Spleen (tissue), 11 donors: Measurements from ENCODE around the gene ITIH1. TPM values are rescaled to one million over a fixed set of nuclear protein-coding genes. Genes with fewer than 3 reads are reported as not detected.

Source experiments
- DNase-seq: peaks from one replicate; pipeline ENCODE4 v3.0.0-alpha.2; 2020
- H3K27ac ChIP-seq, 8 donors: fragments of 200-600 bp; sonication (generic) in 7 of 8; 1 replicate in 4 of 8; 2 replicates in 4 of 8; pipeline versions ENCODE4 v1.5.0 to v1.8.0; 2016 to 2021; ENCODE audit warnings: inconsistent platforms in 4 of 8, mild to moderate bottlenecking in 4 of 8, moderate library complexity in 1 of 8
- H3K27me3 ChIP-seq, 7 donors: fragments of 200-600 bp; sonication (generic) in 6 of 7; replicated peaks in 1 of 7; 1 replicate in 4 of 7; 2 replicates in 3 of 7; pipeline versions ENCODE4 v1.5.0 to v1.8.0; 2016 to 2021; ENCODE audit warnings: inconsistent platforms in 3 of 7, mild to moderate bottlenecking in 1 of 7
- H3K36me3 ChIP-seq, 6 donors: fragments of 200-600 bp; sonication (generic) in 5 of 6; 1 replicate in 4 of 6; 2 replicates in 2 of 6; pipeline versions ENCODE4 v1.5.0 to v1.8.0; 2016 to 2021; ENCODE audit warnings: inconsistent platforms in 2 of 6
- H3K4me1 ChIP-seq, 6 donors: fragments of 200-600 bp; sonication (generic) in 5 of 6; 1 replicate in 3 of 6; 2 replicates in 3 of 6; pipeline versions ENCODE4 v1.5.0 to v1.8.0; 2016 to 2021; ENCODE audit warnings: inconsistent platforms in 3 of 6
- H3K4me3 ChIP-seq, 8 donors: fragments of 200-600 bp; sonication (generic) in 7 of 8; 1 replicate in 4 of 8; 2 replicates in 4 of 8; pipeline versions ENCODE4 v1.5.0 to v1.8.0; 2016 to 2021; ENCODE audit warnings: inconsistent platforms in 4 of 8, mild to moderate bottlenecking in 4 of 8, moderate library complexity in 2 of 8
- H3K9me3 ChIP-seq, 8 donors: fragments of 200-600 bp; sonication (generic) in 7 of 8; 1 replicate in 4 of 8; 2 replicates in 4 of 8; pipeline versions ENCODE4 v1.5.0 to v1.8.0; 2016 to 2021; ENCODE audit warnings: inconsistent platforms in 4 of 8
- CTCF ChIP-seq, 11 experiments: fragments of 200-600 bp in 7 of 11; fragments of 450-650 bp in 4 of 11; sonication (generic) in 4 of 11; IDR thresholded peaks in 8 of 11; conservative IDR thresholded peaks in 3 of 11; 1 replicate in 7 of 11; 2 replicates in 4 of 11; pipeline versions ENCODE4 v1.4.0 to v1.8.0; 2016 to 2021; ENCODE audit warnings: antibody characterized with exemption in 11 of 11, inconsistent platforms in 4 of 11, mild to moderate bottlenecking in 1 of 11
- POLR2A ChIP-seq, 3 donors: fragments of 450-650 bp; IDR thresholded peaks; one replicate each; pipeline ENCODE4 v1.5.1; 2017; ENCODE audit warnings: antibody characterized with exemption in 3 of 3, mild to moderate bottlenecking in 1 of 3
- POLR2AphosphoS5 ChIP-seq, 3 donors: sonication (generic); formaldehyde crosslinking; IDR thresholded peaks; one replicate each; pipeline ENCODE4 v1.5.1; 2017; ENCODE audit warnings: antibody characterized with exemption in 3 of 3
- WGBS, 5 donors: extraction: QIAGEN DNeasy Blood & Tissue Kit in 3 of 5; methylation state at CpG; one replicate each; pipeline versions ENCODE4 v1.1.5 to v1.1.7; 2013 to 2018; 5-methylcytosine and 5-hydroxymethylcytosine counted together
- intact Hi-C: fragments of 100-400 bp; cut with DNase I; formaldehyde crosslinking; loops from one replicate; pipeline ENCODE4 v1.15.0; 2023; ENCODE audit warnings: low total_unique reads
- polyA plus RNA-seq, 3 donors: library from polyadenylated mRNA; stranded (reverse); fragments of 200-250 nt; gene quantifications; one replicate each; pipeline ENCODE4 v1.2.1, GENCODE V29; 2013
- total RNA-seq, 7 donors: library from RNA; depleted of rRNA in 3 of 7; stranded (reverse); fragments of >200 nt in 3 of 7; fragmentation: NEBNext Ultra II Directional in 4 of 7; extraction: Animal tissue kit (Norgen Biotek cat#: 25700) in 4 of 7; gene quantifications; one replicate each; pipeline versions ENCODE4 v1.1.0 to v1.2.1, GENCODE V29; 2016 to 2021
- donor health status: healthy with polysubstance abuse.
- donor health status: DM: no; HTN: no; CAD: no; lungs with moderate emphysema.
- donor health status: DM: no; HTN: no; CAD: no.
- donor health status: Bipolar disorder and iron deficiency.
- donor health status: healthy.
- donor health status: DM: no; HTN: no; CAD: no.
- donor health status: DM: yes; HTN: yes; CAD: no.

The ITIH1 gene
- total and polyA plus RNA-seq, 10 donors = 0.65 to 11.4 (median 2.6) TPM

DNA sequence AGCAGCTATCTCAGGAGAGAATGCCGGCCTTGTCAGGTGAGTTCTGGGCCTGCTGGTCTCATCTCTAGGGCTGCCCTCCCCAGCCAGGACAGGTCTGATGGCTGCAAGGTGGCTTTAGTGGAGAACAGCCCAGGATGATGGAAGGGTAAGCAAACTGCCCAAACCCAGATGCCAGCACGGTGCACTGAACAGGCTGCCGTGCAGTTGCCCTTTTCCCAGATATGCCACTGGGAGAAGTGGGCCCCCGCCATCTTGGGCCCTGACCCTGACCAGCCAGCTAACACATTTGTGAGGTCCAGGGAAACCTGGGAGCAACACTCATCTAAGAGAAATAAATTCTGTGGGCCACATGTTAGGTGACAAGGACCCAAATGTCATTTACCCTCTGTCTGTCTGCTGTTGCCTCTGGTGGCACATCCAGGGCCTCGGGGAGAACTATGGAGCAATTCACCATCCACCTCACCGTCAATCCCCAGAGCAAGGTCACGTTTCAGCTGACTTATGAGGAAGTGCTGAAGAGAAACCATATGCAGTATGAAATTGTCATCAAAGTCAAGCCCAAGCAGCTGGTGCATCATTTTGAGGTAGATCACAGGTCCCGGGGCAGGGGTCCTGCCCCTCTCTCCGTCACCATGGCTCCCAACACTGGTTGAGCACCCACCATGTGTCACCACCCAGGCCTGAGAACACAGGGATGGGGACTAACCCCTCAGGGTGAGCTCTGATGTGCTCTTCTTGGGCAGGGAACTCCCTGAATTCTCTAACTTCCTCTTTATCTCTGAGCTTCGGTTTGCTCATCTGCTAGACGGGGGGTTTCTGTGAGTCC is 1.8 kb downstream of the ITIH1 start:
- Histone ChIP-seq H3K9me3 (no peaks in the 10 kb centered on the region), H3K27me3 (no peaks in the 10 kb centered on the region), H3K4me3 (no peak overlapping the region), H3K27ac (peak overlapping the region in 6 of 8 donors; percentile 34 to 80 (median 55)), H3K36me3 (no peaks in the 10 kb centered on the region), H3K4me1 (peaks cover 0 to 13% (median 7%) of the 10 kb centered on the region in 6 donors)
- 52 to 65% (median 56%) methylated on average over 6 to 11 of the region's 11 CpGs for WGBS, 5 donors
- intact Hi-C loops = no loop called here
- no peak for TF ChIP-seq CTCF (IDR thresholded peaks at IDR 0.05 in 8 of 11, conservative IDR thresholded peaks at IDR 0.05 in 3 of 11)
- no peak for TF ChIP-seq POLR2AphosphoS5 (IDR thresholded peaks at IDR 0.05)
- no peak for TF ChIP-seq POLR2A (IDR thresholded peaks at IDR 0.05)
- DNase-seq = peak; percentile 73

GRCh38 chr3:52779837-52780585 is 2.6 kb downstream of the ITIH1 start:
- Histone ChIP-seq H3K4me1 (peaks cover 0 to 13% (median 7%) of the 10 kb centered on the region in 6 donors), H3K36me3 (no peaks in the 10 kb centered on the region), H3K27me3 (no peaks in the 10 kb centered on the region), H3K4me3 (no peak overlapping the region), H3K9me3 (no peaks in the 10 kb centered on the region), H3K27ac (peak overlapping the region in 4 of 8 donors; percentile 51 to 80 (median 60))
- TF ChIP-seq POLR2AphosphoS5 (IDR thresholded peaks at IDR 0.05) = no peak
- no peak for TF ChIP-seq CTCF (IDR thresholded peaks at IDR 0.05 in 8 of 11, conservative IDR thresholded peaks at IDR 0.05 in 3 of 11)
- TF ChIP-seq POLR2A (IDR thresholded peaks at IDR 0.05) = no peak
- WGBS, 5 donors = 75 to 86% (median 80%) methylated on average over 8 of the region's 8 CpGs
- no peak for DNase-seq
- intact Hi-C loops = no loop called here

DNA sequence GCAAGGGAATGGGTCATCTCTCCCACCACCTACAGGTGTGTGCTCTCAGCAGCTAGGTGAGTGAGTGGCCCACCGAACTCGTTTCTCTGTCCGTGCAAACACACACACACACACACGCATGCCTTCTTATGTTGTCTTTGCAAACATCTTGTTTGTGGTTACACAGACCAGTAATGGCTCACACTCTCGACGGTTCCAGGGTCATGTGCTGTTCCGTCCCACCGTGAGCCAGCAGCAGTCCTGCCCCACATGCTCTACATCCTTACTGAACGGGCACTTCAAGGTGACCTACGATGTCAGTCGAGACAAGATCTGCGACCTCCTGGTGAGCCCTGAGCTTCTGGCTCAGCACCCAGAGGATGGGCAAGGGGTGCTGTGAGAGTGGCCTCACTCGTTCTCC is 4.3 kb downstream of the ITIH1 start:
- no peaks in the 10 kb centered on the region for H3K36me3 ChIP-seq
- H3K4me1 ChIP-seq = peaks cover 0 to 13% (median 7%) of the 10 kb centered on the region in 6 donors
- no peak overlapping the region for H3K4me3 ChIP-seq
- no peak for DNase-seq
- no peak for TF ChIP-seq CTCF (IDR thresholded peaks at IDR 0.05 in 8 of 11, conservative IDR thresholded peaks at IDR 0.05 in 3 of 11)
- no peak for TF ChIP-seq POLR2AphosphoS5 (IDR thresholded peaks at IDR 0.05)
- TF ChIP-seq POLR2A (IDR thresholded peaks at IDR 0.05) = no peak
- no peaks in the 10 kb centered on the region for H3K27me3 ChIP-seq
- no peaks in the 10 kb centered on the region for H3K9me3 ChIP-seq
- intact Hi-C loops = no loop called here
- WGBS, 5 donors = 42 to 75% (median 67%) methylated on average over 12 to 13 of the region's 13 CpGs
- H3K27ac ChIP-seq = no peak overlapping the region
